ENCODE data around the gene FCMR. TPM values are rescaled to one million over a fixed set of nuclear protein-coding genes. Genes with fewer than 3 reads are reported as not detected.

The FCMR gene
- total and polyA plus RNA-seq, 2 experiments from 2014 or later, result 0.84 TPM; not detected in 1

GRCh38 chr1:206955476-206956451 lies 34.0 kb upstream of the FCMR start:
- peaks cover 9% of the 10 kb centered on the region for H3K27me3 Mint-ChIP-seq (ENCODE audit: insufficient read depth, low read depth, poor library complexity)
- no peak overlapping the region for H3K27ac ChIP-seq (ENCODE audit: low read depth)
- no peak for TF ChIP-seq ZNF331 (CRISPR knock-in tag; IDR thresholded peaks at IDR 0.05; ENCODE audit: low read depth)
- no peak for TF ChIP-seq EZH2 (IDR thresholded peaks at IDR 0.05; ENCODE audit: low read depth, unreplicated experiment)
- TF ChIP-seq ZNF114 (CRISPR knock-in tag; IDR thresholded peaks at IDR 0.05), result no peak
- TF ChIP-seq NANOG (IDR thresholded peaks at IDR 0.05; ENCODE audit: borderline replicate concordance), result no peak
- no peak for TF ChIP-seq STAT1 (IDR thresholded peaks at IDR 0.05; ENCODE audit: unreplicated experiment)
- TF ChIP-seq POLR2AphosphoS5 (IDR thresholded peaks at IDR 0.05; ENCODE audit: low read depth), result no peak
- TF ChIP-seq ZNF462 (CRISPR knock-in tag; IDR thresholded peaks at IDR 0.05), result no peak
- TF ChIP-seq JUNB (IDR thresholded peaks at IDR 0.05; ENCODE audit: unreplicated experiment), result no peak
- ATAC-seq (no peak), DNase-seq (ENCODE audit: low spot score) (no peak)
- H3K4me2 ChIP-seq, result no peak overlapping the region
- no peaks in the 10 kb centered on the region; the same call in 1 of the 2 replicates for H3K9me2 ChIP-seq (ENCODE audit: insufficient read depth)
- H3K36me3 ChIP-seq (ENCODE audit: insufficient read depth), result no peaks in the 10 kb centered on the region
- no peaks in the 10 kb centered on the region for H3K9me3 Mint-ChIP-seq
- H4K20me1 ChIP-seq (replicated peaks; ENCODE audit: insufficient read depth), result no peaks in the 10 kb centered on the region
- H3F3A ChIP-seq (replicated peaks; ENCODE audit: low read depth), result no peaks in the 10 kb centered on the region
- H3K4me1 ChIP-seq (ENCODE audit: insufficient read depth), result no peaks in the 10 kb centered on the region
- no peaks in the 10 kb centered on the region for H3K36me3 Mint-ChIP-seq (ENCODE audit: low read depth)
- no peak overlapping the region for H3K4me3 ChIP-seq
- no peak overlapping the region for H3K4me3 Mint-ChIP-seq
- H3K79me2 ChIP-seq (replicated peaks; ENCODE audit: insufficient read depth), result no peaks in the 10 kb centered on the region
- H2AFZ ChIP-seq, result peak overlapping the region; percentile 63; the same call in 1 of the 2 replicates
- no peaks in the 10 kb centered on the region for H3K4me1 Mint-ChIP-seq
- H3K27ac Mint-ChIP-seq, result no peak overlapping the region
- H3K27me3 ChIP-seq (ENCODE audit: insufficient read depth), result no peaks in the 10 kb centered on the region
